ENCODE results near the gene LACRT.

DNA sequence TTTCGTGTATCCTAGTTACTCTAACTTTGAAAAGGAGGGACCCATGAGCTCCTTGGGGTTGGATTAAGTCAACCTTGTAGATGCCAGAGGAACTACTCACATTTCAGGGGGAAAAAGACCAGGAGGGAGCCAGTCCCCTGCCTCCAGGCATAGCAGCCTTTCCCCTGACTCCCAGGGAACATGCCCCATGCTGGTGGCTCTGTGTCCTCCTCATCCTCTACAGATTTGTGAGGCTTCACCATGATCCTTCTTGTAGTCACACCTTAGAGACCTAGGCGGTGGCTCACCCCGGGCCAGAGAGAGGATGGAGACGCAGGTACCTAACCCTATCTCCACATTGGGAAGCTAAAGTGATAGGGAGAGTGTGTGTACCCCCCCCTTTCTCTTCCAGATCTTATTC is 30.3 kb downstream of the LACRT start:
- TF ChIP-seq, protein P1, sequence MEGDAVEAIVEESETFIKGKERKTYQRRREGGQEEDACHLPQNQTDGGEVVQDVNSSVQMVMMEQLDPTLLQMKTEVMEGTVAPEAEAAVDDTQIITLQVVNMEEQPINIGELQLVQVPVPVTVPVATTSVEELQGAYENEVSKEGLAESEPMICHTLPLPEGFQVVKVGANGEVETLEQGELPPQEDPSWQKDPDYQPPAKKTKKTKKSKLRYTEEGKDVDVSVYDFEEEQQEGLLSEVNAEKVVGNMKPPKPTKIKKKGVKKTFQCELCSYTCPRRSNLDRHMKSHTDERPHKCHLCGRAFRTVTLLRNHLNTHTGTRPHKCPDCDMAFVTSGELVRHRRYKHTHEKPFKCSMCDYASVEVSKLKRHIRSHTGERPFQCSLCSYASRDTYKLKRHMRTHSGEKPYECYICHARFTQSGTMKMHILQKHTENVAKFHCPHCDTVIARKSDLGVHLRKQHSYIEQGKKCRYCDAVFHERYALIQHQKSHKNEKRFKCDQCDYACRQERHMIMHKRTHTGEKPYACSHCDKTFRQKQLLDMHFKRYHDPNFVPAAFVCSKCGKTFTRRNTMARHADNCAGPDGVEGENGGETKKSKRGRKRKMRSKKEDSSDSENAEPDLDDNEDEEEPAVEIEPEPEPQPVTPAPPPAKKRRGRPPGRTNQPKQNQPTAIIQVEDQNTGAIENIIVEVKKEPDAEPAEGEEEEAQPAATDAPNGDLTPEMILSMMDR (IDR thresholded peaks at IDR 0.05), result no peak
- TF ChIP-seq EP300 (IDR thresholded peaks at IDR 0.05), result no peak
- no peak for TF ChIP-seq POLR2AphosphoS5 (IDR thresholded peaks at IDR 0.05)
- TF ChIP-seq POLR2A (IDR thresholded peaks at IDR 0.05), result no peak
